Neural cell (in vitro differentiated cells): Measurements from ENCODE around the gene ADK. TPM values are rescaled to one million over a fixed set of nuclear protein-coding genes. Genes with fewer than 3 reads are reported as not detected.

Experiments used
- H2AFZ ChIP-seq: fragments of 200-600, 300-800 bp; sonication (generic), shearing (Covaris generic); 2 replicates; pipeline ENCODE4 v1.6.0; 2014; ENCODE audit warnings: low read depth, mild to moderate bottlenecking, antibody characterized with exemption, low read length, moderate library complexity
- H3F3A ChIP-seq: fragments of 200-600 bp; shearing (Covaris generic); 2 replicates; pipeline ENCODE4 v1.6.1; 2016; ENCODE audit warnings: mild to moderate bottlenecking, moderate library complexity, mixed read lengths, antibody characterized with exemption, low read length; ENCODE audit not compliant: insufficient read depth, poor library complexity, severe bottlenecking
- H3K27ac ChIP-seq: fragments of 200-600, 300-800 bp; sonication (generic), shearing (Covaris generic); 2 replicates; pipeline ENCODE4 v1.5.1; 2014; ENCODE audit warnings: mild to moderate bottlenecking, low read length, moderate library complexity
- H3K27me3 ChIP-seq: fragments of 300-800, 200-600 bp; sonication (generic), shearing (Covaris generic); 2 replicates; pipeline ENCODE4 v1.6.0; 2014; ENCODE audit warnings: mild to moderate bottlenecking, low read depth, low read length, moderate library complexity; ENCODE audit not compliant: insufficient read depth
- H3K36me3 ChIP-seq: fragments of 300-800, 200-600 bp; sonication (generic), shearing (Covaris generic); 2 replicates; pipeline ENCODE4 v1.5.1; 2014; ENCODE audit warnings: mild to moderate bottlenecking, antibody characterized with exemption, low read length, moderate library complexity; ENCODE audit not compliant: insufficient read depth
- H3K4me2 ChIP-seq: fragments of 300-800, 200-600 bp; sonication (generic), shearing (Covaris generic); 2 replicates; pipeline ENCODE4 v1.6.0; 2014; ENCODE audit warnings: mild to moderate bottlenecking, low read length
- H3K4me3 ChIP-seq: fragments of 300-800, 200-600 bp; sonication (generic), shearing (Covaris generic); 2 replicates; pipeline ENCODE4 v1.5.1; 2014; ENCODE audit warnings: mild to moderate bottlenecking, low read length, moderate library complexity
- H3K79me2 ChIP-seq: fragments of 200-600 bp; shearing (Covaris generic); replicated peaks from 2 replicates; pipeline ENCODE4 v1.6.0; 2014; ENCODE audit warnings: mild to moderate bottlenecking, low read length, moderate library complexity; ENCODE audit not compliant: insufficient read depth
- H3K9ac ChIP-seq: fragments of 300-800, 200-600 bp; sonication (generic), shearing (Covaris generic); 2 replicates; pipeline ENCODE4 v1.6.1; 2016; ENCODE audit warnings: mild to moderate bottlenecking, low read length, mixed read lengths
- H3K9me2 ChIP-seq: fragments of 200-600 bp; shearing (Covaris generic); 2 replicates; pipeline ENCODE4 v1.6.1; 2016; ENCODE audit warnings: mild to moderate bottlenecking, low read length, mixed read lengths; ENCODE audit not compliant: insufficient read depth
- H3K9me3 ChIP-seq: fragments of 200-600, 300-800 bp; sonication (generic), shearing (Covaris generic); 2 replicates; pipeline ENCODE4 v1.6.1; 2016; ENCODE audit warnings: mild to moderate bottlenecking, mixed run types, low read length, moderate library complexity, mixed read lengths
- H4K20me1 ChIP-seq: fragments of 200-600 bp; shearing (Covaris generic); 2 replicates; pipeline ENCODE4 v1.6.1; 2016; ENCODE audit warnings: mild to moderate bottlenecking, mixed run types; ENCODE audit not compliant: insufficient read depth
- EP300 ChIP-seq: fragments of 450-650 bp; conservative IDR thresholded peaks from 2 replicates; pipeline ENCODE4 v1.6.1; 2014; ENCODE audit warnings: antibody characterized with exemption, mild to moderate bottlenecking, moderate library complexity; ENCODE audit not compliant: poor library complexity, severe bottlenecking
- EZH2 ChIP-seq: fragments of 200-600, 300-800 bp; shearing (Covaris generic), sonication (generic); IDR thresholded peaks from 2 replicates; pipeline ENCODE4 v1.6.1; 2014; ENCODE audit warnings: antibody characterized with exemption, low read length, borderline replicate concordance, mild to moderate bottlenecking; ENCODE audit not compliant: insufficient read depth, poor library complexity, severe bottlenecking
- MXI1 ChIP-seq: fragments of 450-650 bp; conservative IDR thresholded peaks from 2 replicates; pipeline ENCODE4 v1.6.1; 2014; ENCODE audit warnings: antibody characterized with exemption, mild to moderate bottlenecking; ENCODE audit not compliant: poor library complexity, severe bottlenecking
- POLR2AphosphoS5 ChIP-seq: IDR thresholded peaks from 2 replicates; pipeline ENCODE4 v1.6.1; 2012
- RAD21 ChIP-seq: fragments of 450-650 bp; conservative IDR thresholded peaks from 2 replicates; pipeline ENCODE4 v1.6.1; 2014; ENCODE audit warnings: antibody characterized with exemption, mild to moderate bottlenecking, moderate library complexity
- SMC3 ChIP-seq: fragments of 450-650 bp; conservative IDR thresholded peaks from 2 replicates; pipeline ENCODE4 v1.6.1; 2014; ENCODE audit warnings: antibody characterized with exemption, mild to moderate bottlenecking, moderate library complexity; ENCODE audit not compliant: poor library complexity
- TAF1 ChIP-seq: IDR thresholded peaks from 2 replicates; pipeline ENCODE4 v1.6.1; 2012; ENCODE audit warnings: low read depth
- polyA plus RNA-seq: library from polyadenylated mRNA; depleted of rRNA; stranded (reverse); fragments of >200 nt; gene quantifications from 2 replicates; pipeline ENCODE4 v1.2.3, GENCODE V29; 2014
- TF ChIP-seq, protein P1 (sequence below): fragments of 450-650 bp; IDR thresholded peaks from 2 replicates; pipeline ENCODE4 v1.5.1; 2014; ENCODE audit warnings: antibody characterized with exemption, mild to moderate bottlenecking, moderate library complexity; ENCODE audit not compliant: poor library complexity, severe bottlenecking
- TF ChIP-seq, protein P2 (sequence below): IDR thresholded peaks from 2 replicates; pipeline ENCODE4 v1.6.1; 2012; ENCODE audit warnings: borderline replicate concordance

The ADK gene
- polyA plus RNA-seq, 1 donor from 2014 or later: 19.5 TPM

DNA sequence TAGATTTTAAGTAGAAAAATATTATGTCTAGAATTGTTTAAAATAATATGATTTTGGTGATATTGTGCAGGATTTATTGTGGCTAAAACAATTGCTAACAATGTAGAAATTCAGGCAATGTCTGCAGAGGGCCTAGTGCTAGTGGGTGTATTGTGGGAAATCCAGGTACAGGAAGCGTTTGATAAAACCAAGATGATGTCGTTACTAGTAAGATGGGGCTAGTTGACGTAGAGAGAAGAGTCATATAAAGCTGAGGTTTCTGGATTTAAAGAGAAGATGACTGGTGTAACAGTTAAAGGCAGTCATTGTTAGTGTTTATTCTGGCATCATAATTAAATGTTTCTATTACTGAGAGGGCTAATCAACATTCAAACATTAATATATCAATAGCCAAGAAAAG is 43.5 kb downstream of the ADK start:
- H3K79me2 ChIP-seq: peaks cover 8% of the 10 kb centered on the region
- H3K4me3 ChIP-seq: no peak overlapping the region
- no peak overlapping the region for H2AFZ ChIP-seq
- H3K36me3 ChIP-seq: no peaks in the 10 kb centered on the region
- no peaks in the 10 kb centered on the region for H3K9me3 ChIP-seq
- no peak overlapping the region for H3K27ac ChIP-seq
- H3K27me3 ChIP-seq: no peaks in the 10 kb centered on the region
- no peaks in the 10 kb centered on the region for H4K20me1 ChIP-seq
- no peak overlapping the region for H3K4me2 ChIP-seq
- no peaks in the 10 kb centered on the region for H3K9me2 ChIP-seq
- H3K9ac ChIP-seq: no peak overlapping the region
- H3F3A ChIP-seq: no peaks in the 10 kb centered on the region
- TF ChIP-seq, protein P1, sequence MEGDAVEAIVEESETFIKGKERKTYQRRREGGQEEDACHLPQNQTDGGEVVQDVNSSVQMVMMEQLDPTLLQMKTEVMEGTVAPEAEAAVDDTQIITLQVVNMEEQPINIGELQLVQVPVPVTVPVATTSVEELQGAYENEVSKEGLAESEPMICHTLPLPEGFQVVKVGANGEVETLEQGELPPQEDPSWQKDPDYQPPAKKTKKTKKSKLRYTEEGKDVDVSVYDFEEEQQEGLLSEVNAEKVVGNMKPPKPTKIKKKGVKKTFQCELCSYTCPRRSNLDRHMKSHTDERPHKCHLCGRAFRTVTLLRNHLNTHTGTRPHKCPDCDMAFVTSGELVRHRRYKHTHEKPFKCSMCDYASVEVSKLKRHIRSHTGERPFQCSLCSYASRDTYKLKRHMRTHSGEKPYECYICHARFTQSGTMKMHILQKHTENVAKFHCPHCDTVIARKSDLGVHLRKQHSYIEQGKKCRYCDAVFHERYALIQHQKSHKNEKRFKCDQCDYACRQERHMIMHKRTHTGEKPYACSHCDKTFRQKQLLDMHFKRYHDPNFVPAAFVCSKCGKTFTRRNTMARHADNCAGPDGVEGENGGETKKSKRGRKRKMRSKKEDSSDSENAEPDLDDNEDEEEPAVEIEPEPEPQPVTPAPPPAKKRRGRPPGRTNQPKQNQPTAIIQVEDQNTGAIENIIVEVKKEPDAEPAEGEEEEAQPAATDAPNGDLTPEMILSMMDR: no peak
- TF ChIP-seq, protein P2, sequence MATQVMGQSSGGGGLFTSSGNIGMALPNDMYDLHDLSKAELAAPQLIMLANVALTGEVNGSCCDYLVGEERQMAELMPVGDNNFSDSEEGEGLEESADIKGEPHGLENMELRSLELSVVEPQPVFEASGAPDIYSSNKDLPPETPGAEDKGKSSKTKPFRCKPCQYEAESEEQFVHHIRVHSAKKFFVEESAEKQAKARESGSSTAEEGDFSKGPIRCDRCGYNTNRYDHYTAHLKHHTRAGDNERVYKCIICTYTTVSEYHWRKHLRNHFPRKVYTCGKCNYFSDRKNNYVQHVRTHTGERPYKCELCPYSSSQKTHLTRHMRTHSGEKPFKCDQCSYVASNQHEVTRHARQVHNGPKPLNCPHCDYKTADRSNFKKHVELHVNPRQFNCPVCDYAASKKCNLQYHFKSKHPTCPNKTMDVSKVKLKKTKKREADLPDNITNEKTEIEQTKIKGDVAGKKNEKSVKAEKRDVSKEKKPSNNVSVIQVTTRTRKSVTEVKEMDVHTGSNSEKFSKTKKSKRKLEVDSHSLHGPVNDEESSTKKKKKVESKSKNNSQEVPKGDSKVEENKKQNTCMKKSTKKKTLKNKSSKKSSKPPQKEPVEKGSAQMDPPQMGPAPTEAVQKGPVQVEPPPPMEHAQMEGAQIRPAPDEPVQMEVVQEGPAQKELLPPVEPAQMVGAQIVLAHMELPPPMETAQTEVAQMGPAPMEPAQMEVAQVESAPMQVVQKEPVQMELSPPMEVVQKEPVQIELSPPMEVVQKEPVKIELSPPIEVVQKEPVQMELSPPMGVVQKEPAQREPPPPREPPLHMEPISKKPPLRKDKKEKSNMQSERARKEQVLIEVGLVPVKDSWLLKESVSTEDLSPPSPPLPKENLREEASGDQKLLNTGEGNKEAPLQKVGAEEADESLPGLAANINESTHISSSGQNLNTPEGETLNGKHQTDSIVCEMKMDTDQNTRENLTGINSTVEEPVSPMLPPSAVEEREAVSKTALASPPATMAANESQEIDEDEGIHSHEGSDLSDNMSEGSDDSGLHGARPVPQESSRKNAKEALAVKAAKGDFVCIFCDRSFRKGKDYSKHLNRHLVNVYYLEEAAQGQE: no peak
- TF ChIP-seq TAF1 (no peak), RAD21 (no peak), MXI1 (no peak), POLR2AphosphoS5 (no peak), SMC3 (no peak), EZH2 (no peak), EP300 (no peak)

DNA sequence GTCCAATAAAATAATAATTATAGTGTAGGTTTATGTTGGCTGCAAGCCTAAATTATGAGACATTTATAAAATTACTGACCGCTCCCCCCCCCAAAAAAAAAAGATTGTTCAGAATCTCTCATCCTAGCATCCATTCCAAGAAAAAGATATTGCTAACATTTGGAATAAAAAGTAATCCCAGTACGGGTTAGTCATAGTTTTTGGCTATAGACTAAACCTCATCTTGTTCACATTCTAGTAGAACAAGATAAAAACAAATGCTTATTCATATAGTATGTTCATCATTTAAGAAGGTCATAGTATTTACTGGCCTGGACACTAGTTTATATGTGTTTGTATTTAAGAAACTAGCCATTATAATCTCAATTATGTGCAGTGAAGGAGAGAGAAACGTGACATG is 44.0 kb downstream of the ADK start:
- Histone ChIP-seq H3K9ac (no peak overlapping the region), H3K4me3 (no peak overlapping the region), H3K36me3 (no peaks in the 10 kb centered on the region), H3F3A (no peaks in the 10 kb centered on the region), H3K79me2 (peaks cover 8% of the 10 kb centered on the region), H2AFZ (no peak overlapping the region), H3K9me2 (no peaks in the 10 kb centered on the region), H3K27me3 (no peaks in the 10 kb centered on the region), H3K4me2 (no peak overlapping the region), H3K27ac (no peak overlapping the region), H3K9me3 (no peaks in the 10 kb centered on the region), H4K20me1 (no peaks in the 10 kb centered on the region)
- TF ChIP-seq, protein P1: no peak
- TF ChIP-seq TAF1 (no peak), EZH2 (no peak), SMC3 (no peak), POLR2AphosphoS5 (no peak), EP300 (no peak), RAD21 (no peak), MXI1 (no peak)
- TF ChIP-seq, protein P2: no peak
